Measurements from ENCODE around the gene PRLR. TPM values are rescaled to one million over a fixed set of nuclear protein-coding genes. Genes with fewer than 3 reads are reported as not detected.

Gene PRLR
- total and polyA plus RNA-seq, 10 of the 15 experiments (the other 5 are each of a cell fraction or from before 2014, with no cell fraction given): 0.03 to 8.1 (median 0.20) TPM

GRCh38 chr5:35158622-35159369, 71.5 kb downstream of the PRLR start:
- ChIA-PET RAD21 (ENCODE audit: unreplicated experiment) (no interaction called here), CTCF (interaction anchor here (1.0 to 1.1 kb wide), 2 partner anchors 13 to 37 kb away, joined by 3 read pairs; no protein-coding TSS in a partner anchor), SMC1A (ENCODE audit: uncharacterized antibody, unreplicated experiment) (interaction anchor here (1.1 to 3.5 kb wide), 2 partner anchors 7 to 9 kb away, joined by 3 to 14 read pairs; no protein-coding TSS in a partner anchor), POLR2A (interaction anchor here (0.5 kb wide), 1 partner anchor 59 kb away, joined by 3 read pairs; no protein-coding TSS in a partner anchor)
- TF ChIP-seq ZNF384 (IDR thresholded peaks at IDR 0.05; ENCODE audit: borderline replicate concordance, low read depth, low read length) (no peak), HDAC6 (IDR thresholded peaks at IDR 0.05; ENCODE audit: unreplicated experiment) (no peak), SMAD1 (IDR thresholded peaks at IDR 0.05; ENCODE audit: low read depth, partially characterized antibody) (no peak), ZBTB11 (CRISPR knock-in tag; IDR thresholded peaks at IDR 0.05) (no peak), MAX (IDR thresholded peaks at IDR 0.05; ENCODE audit: low read depth, low read length) (no peak), MTA3 (IDR thresholded peaks at IDR 0.05; ENCODE audit: borderline replicate concordance, low read length) (no peak), EED (IDR thresholded peaks at IDR 0.05; ENCODE audit: low read depth) (no peak), FOXK2 (IDR thresholded peaks at IDR 0.05) (no peak), ATF2 (IDR thresholded peaks at IDR 0.05; ENCODE audit: low read length) (no peak), HDGF (IDR thresholded peaks at IDR 0.05) (no peak), NR2C1 (IDR thresholded peaks at IDR 0.05) (no peak), SIN3A (IDR thresholded peaks at IDR 0.05; ENCODE audit: low read depth, low read length) (no peak), ZNF217 (IDR thresholded peaks at IDR 0.05) (no peak)
- Histone ChIP-seq H4K20me1 (ENCODE audit: control insufficient read depth, insufficient read depth) (no peaks in the 10 kb centered on the region), H3K27ac (ENCODE audit: control insufficient read depth, insufficient read depth) (no peak overlapping the region), H3K9me3 (replicated peaks; ENCODE audit: control insufficient read depth, insufficient read depth, low read length) (no peaks in the 10 kb centered on the region), H3K9ac (ENCODE audit: control insufficient read depth, insufficient read depth, low read length) (no peak overlapping the region), H3K36me3 (ENCODE audit: control insufficient read depth in 2 of 2, insufficient read depth in 2 of 2, low read length in 1 of 2) (no peaks in the 10 kb centered on the region), H3K4me1 (ENCODE audit: control insufficient read depth, insufficient read depth, low read length) (no peaks in the 10 kb centered on the region), H3K4me2 (ENCODE audit: control insufficient read depth, insufficient read depth) (no peak overlapping the region), H3K27me3 (replicated peaks in 1 of 2; ENCODE audit: control insufficient read depth in 2 of 2, insufficient read depth in 2 of 2, low read length in 1 of 2) (no peaks in the 10 kb centered on the region), H3K79me2 (ENCODE audit: control insufficient read depth, insufficient read depth, low read length) (no peaks in the 10 kb centered on the region), H3K4me3 (no peak overlapping the region), H2AFZ (ENCODE audit: control insufficient read depth, low read depth, low read length) (no peak overlapping the region)
- intact Hi-C loops (cut with micrococcal nuclease; ENCODE audit: unreplicated experiment) (no loop called here), in situ Hi-C loops (cut with MboI) (no loop called here)
- WGBS (ENCODE audit: insufficient coverage, insufficient replicate concordance, low lambda C conversion rate, missing lambda C conversion rate): 7% methylated on average over 7 of the region's 7 CpGs
- no TSS peak for BruUV-seq (replicated peaks)
- no peak for DNase-seq (ENCODE audit: low read depth, low spot score)
- no peak for FAIRE-seq
- ATAC-seq: no peak
